GM23248 (cell line): Measurements from ENCODE around the gene HBG1. TPM values are rescaled to one million over a fixed set of nuclear protein-coding genes. Genes with fewer than 3 reads are reported as not detected.
A peak's percentile ranks its signal among the peaks of the same experiment; 100 is the strongest.

Experiments
- DNase-seq: peaks from one replicate; pipeline ENCODE4 v3.0.0-alpha.2; 2015
- H2AFZ ChIP-seq: fragments of 200-600 bp; sonication (generic); 2 replicates; pipeline ENCODE4 v1.6.1; 2016; ENCODE audit warnings: antibody characterized with exemption
- H3F3A ChIP-seq: fragments of 200-600 bp; sonication (generic); 2 replicates; pipeline ENCODE4 v1.6.1; 2016; ENCODE audit warnings: mild to moderate bottlenecking, antibody characterized with exemption, mixed run types; ENCODE audit not compliant: insufficient read depth
- H3K27ac ChIP-seq: fragments of 200-600 bp; sonication (generic); 2 replicates; pipeline ENCODE4 v1.5.1; 2016; ENCODE audit warnings: mild to moderate bottlenecking
- H3K27me3 ChIP-seq: fragments of 200-600 bp; sonication (generic); replicated peaks from 2 replicates; pipeline ENCODE4 v1.6.1; 2016; ENCODE audit warnings: mild to moderate bottlenecking; ENCODE audit not compliant: insufficient read depth
- H3K36me3 ChIP-seq: fragments of 200-600 bp; sonication (generic); 2 replicates; pipeline ENCODE4 v1.6.1; 2016; ENCODE audit warnings: low read depth, mild to moderate bottlenecking
- H3K4me1 ChIP-seq: fragments of 200-600 bp; sonication (generic); 2 replicates; pipeline ENCODE4 v1.6.1; 2016; ENCODE audit warnings: mild to moderate bottlenecking; ENCODE audit not compliant: insufficient read depth
- H3K4me2 ChIP-seq: fragments of 200-600 bp; sonication (generic); one replicate; pipeline ENCODE4 v1.6.1; 2016; ENCODE audit warnings: mild to moderate bottlenecking; ENCODE audit not compliant: unreplicated experiment
- H3K4me3 ChIP-seq: fragments of 200-600 bp; sonication (generic); 2 replicates; pipeline ENCODE4 v1.5.1; 2016; ENCODE audit warnings: mild to moderate bottlenecking
- H3K79me2 ChIP-seq: fragments of 200-600 bp; sonication (generic); 2 replicates; pipeline ENCODE4 v1.6.1; 2016; ENCODE audit warnings: mild to moderate bottlenecking; ENCODE audit not compliant: insufficient read depth
- H3K9ac ChIP-seq: fragments of 200-600 bp; sonication (generic); 2 replicates; pipeline ENCODE4 v1.6.1; 2016; ENCODE audit warnings: mild to moderate bottlenecking
- H3K9me2 ChIP-seq: fragments of 200-600 bp; sonication (generic); 2 replicates; pipeline ENCODE4 v1.6.1; 2016; ENCODE audit warnings: mixed run types, mild to moderate bottlenecking, moderate library complexity; ENCODE audit not compliant: insufficient read depth
- H3K9me3 ChIP-seq: fragments of 200-600 bp; sonication (generic); one replicate; pipeline ENCODE4 v1.6.1; 2017; ENCODE audit warnings: low read depth
- H4K20me1 ChIP-seq: fragments of 200-600 bp; sonication (generic); 2 replicates; pipeline ENCODE4 v1.6.0; 2016; ENCODE audit not compliant: insufficient read depth
- EZH2 ChIP-seq: fragments of 200-600 bp; sonication (generic); IDR thresholded peaks from 2 replicates; pipeline ENCODE4 v1.6.1; 2018; ENCODE audit warnings: antibody characterized with exemption, mild to moderate bottlenecking; ENCODE audit not compliant: insufficient read depth, poor library complexity, severe bottlenecking
- EZH2phosphoT487 ChIP-seq: fragments of 200-600 bp; sonication (generic); IDR thresholded peaks from 2 replicates; pipeline ENCODE4 v1.6.1; 2018; ENCODE audit warnings: antibody characterized with exemption, moderate library complexity, mild to moderate bottlenecking, low read depth; ENCODE audit not compliant: insufficient read depth
- WGBS, 2 experiments: methylation state at CpG; one replicate each; pipeline ENCODE4 v1.1.6; 2015 to 2017; ENCODE audit warnings: low lambda C conversion rate in 2 of 2, low coverage in 1 of 2; ENCODE audit errors: missing lambda C conversion rate in 2 of 2; 5-methylcytosine and 5-hydroxymethylcytosine counted together
- in situ Hi-C: fragments of 300-500 bp; cut with MboI; formaldehyde crosslinking; loops from 2 replicates; pipeline ENCODE4 v1.15.0; 2020
- polyA plus RNA-seq: library from polyadenylated mRNA; unstranded; fragments of >200 nt; fragmentation: Nextera tagmentation; extraction: Ambion mirVana; gene quantifications from 2 replicates; pipeline ENCODE4 v1.2.1, GENCODE V29; 2016
- total RNA-seq: library from RNA; depleted of rRNA; stranded (reverse); fragments of >200 nt; shearing (Covaris generic); gene quantifications from 2 replicates; pipeline ENCODE4 v1.2.3, GENCODE V29; 2014

HBG1 gene
- total and polyA plus RNA-seq, 2 experiments from 2014 or later: not detected

GRCh38 chr11:5247472-5248192, 2.0 kb downstream of the HBG1 start:
- Histone ChIP-seq H3K27me3 (no peaks in the 10 kb centered on the region), H3K79me2 (no peaks in the 10 kb centered on the region), H3K9me3 (no peaks in the 10 kb centered on the region), H3F3A (no peaks in the 10 kb centered on the region), H3K27ac (no peak overlapping the region), H3K4me2 (no peak overlapping the region), H3K9me2 (no peaks in the 10 kb centered on the region), H3K4me1 (no peaks in the 10 kb centered on the region), H3K4me3 (no peak overlapping the region), H2AFZ (no peak overlapping the region), H4K20me1 (no peaks in the 10 kb centered on the region), H3K36me3 (no peaks in the 10 kb centered on the region), H3K9ac (no peak overlapping the region)
- TF ChIP-seq EZH2: no peak
- TF ChIP-seq EZH2phosphoT487: no peak
- peak; percentile 42 for DNase-seq
- WGBS, 2 experiments: 23 to 24% methylated on average over 3 of the region's 3 CpGs
- in situ Hi-C loops: no loop called here

- H3K27ac ChIP-seq: no peak overlapping the region
- no peaks in the 10 kb centered on the region for H3K9me3 ChIP-seq
- H3K9me2 ChIP-seq: no peaks in the 10 kb centered on the region
- no peak overlapping the region for H3K4me2 ChIP-seq
- H3K9ac ChIP-seq: no peak overlapping the region
- H3K79me2 ChIP-seq: no peaks in the 10 kb centered on the region
- in situ Hi-C loops: no loop called here
- 59 to 69% methylated on average over 6 of the region's 6 CpGs for WGBS, 2 experiments
- no peaks in the 10 kb centered on the region for H3F3A ChIP-seq
- H2AFZ ChIP-seq: no peak overlapping the region
- H3K36me3 ChIP-seq: no peaks in the 10 kb centered on the region
- H4K20me1 ChIP-seq: no peaks in the 10 kb centered on the region
- no peaks in the 10 kb centered on the region for H3K27me3 ChIP-seq
- no peaks in the 10 kb centered on the region for H3K4me1 ChIP-seq
- DNase-seq: peak; percentile 17
- TF ChIP-seq EZH2: no peak
- TF ChIP-seq EZH2phosphoT487: no peak
- H3K4me3 ChIP-seq: no peak overlapping the region
These were observed 2.7 kb downstream of the HBG1 start for GRCh38 chr11:5246772-5247471.

- Histone ChIP-seq H3K79me2 (no peaks in the 10 kb centered on the region), H4K20me1 (no peaks in the 10 kb centered on the region), H3K9ac (no peak overlapping the region), H2AFZ (no peak overlapping the region), H3K4me1 (no peaks in the 10 kb centered on the region), H3K9me2 (no peaks in the 10 kb centered on the region), H3K27ac (no peak overlapping the region), H3K4me3 (no peak overlapping the region), H3K36me3 (no peaks in the 10 kb centered on the region), H3K9me3 (no peaks in the 10 kb centered on the region), H3K4me2 (no peak overlapping the region), H3F3A (no peaks in the 10 kb centered on the region), H3K27me3 (no peaks in the 10 kb centered on the region)
- TF ChIP-seq EZH2phosphoT487 (no peak), EZH2 (no peak)
- in situ Hi-C loops: no loop called here
- 43 to 52% methylated on average over 2 of the region's 2 CpGs for WGBS, 2 experiments
- no peak for DNase-seq
These were observed 4.5 kb downstream of the HBG1 start for GRCh38 chr11:5245155-5245554.

GRCh38 chr11:5243816-5244180, 5.9 kb downstream of the HBG1 start:
- no peak for TF ChIP-seq EZH2phosphoT487
- in situ Hi-C loops: no loop called here

More at GRCh38 chr11:5243816-5244180, 5.9 kb downstream of the HBG1 start:
- H3K27me3 ChIP-seq: no peaks in the 10 kb centered on the region
- WGBS, 2 experiments: 50 to 51% methylated on average over 4 of the region's 4 CpGs
- no peaks in the 10 kb centered on the region for H3K4me1 ChIP-seq
- no peak overlapping the region for H3K9ac ChIP-seq
- H4K20me1 ChIP-seq: no peaks in the 10 kb centered on the region
- DNase-seq: no peak
- H3K27ac ChIP-seq: no peak overlapping the region
- no peaks in the 10 kb centered on the region for H3F3A ChIP-seq
- H2AFZ ChIP-seq: no peak overlapping the region
- no peaks in the 10 kb centered on the region for H3K36me3 ChIP-seq
- H3K79me2 ChIP-seq: no peaks in the 10 kb centered on the region
- no peak overlapping the region for H3K4me3 ChIP-seq
- H3K4me2 ChIP-seq: no peak overlapping the region
- H3K9me3 ChIP-seq: no peaks in the 10 kb centered on the region
- H3K9me2 ChIP-seq: no peaks in the 10 kb centered on the region
